Activated CD8-positive, alpha-beta T cell treated with anti-CD3 and anti-CD28 coated beads, Interleukin-2, amount 10 ng/mL, durations not matched to agents 7 days and 5 days (primary cell): ENCODE results near the gene FBXO31. TPM values are rescaled to one million over a fixed set of nuclear protein-coding genes. Genes with fewer than 3 reads are reported as not detected.
A peak's percentile ranks its signal among the peaks of the same experiment; 100 is the strongest.
"Not testable (repeated sequence)": the region's sequence is repeated elsewhere in the genome, so short reads cannot be mapped to it uniquely, and the experiment has no call there.

ENCODE experiments used
- ATAC-seq: fragments of 150-1000 bp; cut with Tn5 transposase; one replicate; pipeline ENCODE4 v1.10.0; 2021; ENCODE audit warnings: moderate library complexity
- CTCF ChIA-PET: fragments of 350-600 bp; sonication (Branson Sonifier 250); formaldehyde crosslinking; loops from one replicate; lab custom pipeline; 2021; ENCODE audit warnings: antibody characterized with exemption; lab: Charles Lee
- POLR2A ChIA-PET: fragments of 350-600 bp; sonication (Branson Sonifier 250); formaldehyde crosslinking; loops from one replicate; lab custom pipeline; 2021; ENCODE audit warnings: antibody characterized with exemption; lab: Charles Lee
- DNase-seq: peaks from one replicate; pipeline ENCODE4 v3.0.0-alpha.2; 2020
- H3K27ac Mint-ChIP-seq: one replicate; pipeline ENCODE4 v1.8.0; 2021; ENCODE audit warnings: mild to moderate bottlenecking, mixed read lengths
- H3K27me3 Mint-ChIP-seq: one replicate; pipeline ENCODE4 v1.8.0; 2021; ENCODE audit warnings: low read depth, mixed read lengths
- H3K36me3 Mint-ChIP-seq: one replicate; pipeline ENCODE4 v1.8.0; 2021; ENCODE audit warnings: low read depth, mixed read lengths
- H3K4me1 Mint-ChIP-seq: one replicate; pipeline ENCODE4 v1.8.0; 2021; ENCODE audit warnings: low read depth, mixed read lengths
- H3K4me3 Mint-ChIP-seq: one replicate; pipeline ENCODE4 v1.8.0; 2021; ENCODE audit warnings: mild to moderate bottlenecking, mixed read lengths
- H3K9me3 Mint-ChIP-seq: one replicate; pipeline ENCODE4 v1.8.0; 2022; ENCODE audit warnings: mixed read lengths; ENCODE audit not compliant: insufficient read depth
- total RNA-seq, 2 experiments: library from RNA; stranded (reverse); gene quantifications; one replicate each; pipeline ENCODE4 v1.2.3, GENCODE V29; 2021

FBXO31 gene
- total RNA-seq, 2 experiments from 2014 or later = 29.3 to 30.1 TPM

- POLR2A ChIA-PET = interaction anchor here (0.8 kb wide), 1 partner anchor 38 kb away, joined by 6 read pairs; the partner anchor contains the start of gene FBXO31
- peak; percentile 12 for ATAC-seq
Measured at GRCh38 chr16:87345726-87346424, 37.7 kb downstream of the FBXO31 start.

GRCh38 chr16:87344931-87345631 is 38.5 kb downstream of the FBXO31 start:
- ATAC-seq = peak; percentile 81

More at GRCh38 chr16:87345726-87346424, 37.7 kb downstream of the FBXO31 start:
- Mint-ChIP-seq H3K36me3 (peaks cover 30% of the 10 kb centered on the region), H3K27ac (peak overlapping the region; percentile 96), H3K4me3 (peak overlapping the region; percentile 62), H3K9me3 (no peaks in the 10 kb centered on the region), H3K4me1 (peaks cover 23% of the 10 kb centered on the region), H3K27me3 (no peaks in the 10 kb centered on the region)
- CTCF ChIA-PET = interaction anchor here (0.9 to 1.2 kb wide), 2 partner anchors 13 to 48 kb away, joined by 3 read pairs; no protein-coding TSS in a partner anchor
- DNase-seq = no peak

GRCh38 chr16:87344165-87344930 is 39.2 kb downstream of the FBXO31 start:
- Mint-ChIP-seq H3K36me3 (peaks cover 35% of the 10 kb centered on the region), H3K27ac (peak overlapping the region; percentile 66), H3K9me3 (no peaks in the 10 kb centered on the region), H3K4me3 (peak overlapping the region; percentile 49), H3K4me1 (peaks cover 23% of the 10 kb centered on the region), H3K27me3 (no peaks in the 10 kb centered on the region)
- DNase-seq (no peak), ATAC-seq (peak; percentile 12)
- POLR2A ChIA-PET = interaction anchor here (0.8 kb wide), 1 partner anchor 14 kb away, joined by 7 read pairs; no protein-coding TSS in a partner anchor
- CTCF ChIA-PET = interaction anchor here (1.1 to 1.2 kb wide), 2 partner anchors 44 to 50 kb away, joined by 3 read pairs; no protein-coding TSS in a partner anchor

More at GRCh38 chr16:87344931-87345631, 38.5 kb downstream of the FBXO31 start:
- H3K4me1 Mint-ChIP-seq = peaks cover 23% of the 10 kb centered on the region
- peak; percentile 76 for DNase-seq
- ChIA-PET CTCF (interaction anchor here (0.9 to 1.2 kb wide), 2 partner anchors 14 to 49 kb away, joined by 3 read pairs; no protein-coding TSS in a partner anchor), POLR2A (interaction anchor here (0.8 kb wide), 2 partner anchors 13 to 38 kb away, joined by 6 to 7 read pairs; partner anchors contain the start of gene FBXO31)
- H3K4me3 Mint-ChIP-seq = peak overlapping the region; percentile 62
- no peaks in the 10 kb centered on the region for H3K27me3 Mint-ChIP-seq
- H3K36me3 Mint-ChIP-seq = peaks cover 31% of the 10 kb centered on the region
- no peaks in the 10 kb centered on the region for H3K9me3 Mint-ChIP-seq
- peak overlapping the region; percentile 96 for H3K27ac Mint-ChIP-seq

- peaks cover 25% of the 10 kb centered on the region for H3K4me1 Mint-ChIP-seq
- H3K4me3 Mint-ChIP-seq = no peak overlapping the region
- DNase-seq (no peak), ATAC-seq (no peak)
- peaks cover 38% of the 10 kb centered on the region for H3K36me3 Mint-ChIP-seq
- POLR2A ChIA-PET = no interaction called here
- no peaks in the 10 kb centered on the region for H3K27me3 Mint-ChIP-seq
- H3K9me3 Mint-ChIP-seq = no peaks in the 10 kb centered on the region
- H3K27ac Mint-ChIP-seq = no peak overlapping the region
- CTCF ChIA-PET = interaction anchor here (1.1 kb wide), 1 partner anchor 45 kb away, joined by 3 read pairs; no protein-coding TSS in a partner anchor
Measured at GRCh38 chr16:87343753-87344050, 39.9 kb downstream of the FBXO31 start.

GRCh38 chr16:87342978-87343752 is 40.4 kb downstream of the FBXO31 start:
- Mint-ChIP-seq H3K27me3 (no peaks in the 10 kb centered on the region), H3K36me3 (peaks cover 37% of the 10 kb centered on the region), H3K4me1 (peaks cover 25% of the 10 kb centered on the region), H3K9me3 (no peaks in the 10 kb centered on the region), H3K27ac (no peak overlapping the region), H3K4me3 (no peak overlapping the region)
- ATAC-seq (no peak), DNase-seq (no peak)
- CTCF ChIA-PET = interaction anchor here (1.1 kb wide), 1 partner anchor 45 kb away, joined by 3 read pairs; no protein-coding TSS in a partner anchor
- POLR2A ChIA-PET = no interaction called here

- Mint-ChIP-seq H3K27ac (no peak overlapping the region), H3K36me3 (peaks cover 38% of the 10 kb centered on the region), H3K4me1 (peaks cover 30% of the 10 kb centered on the region), H3K4me3 (no peak overlapping the region), H3K27me3 (no peaks in the 10 kb centered on the region), H3K9me3 (no peaks in the 10 kb centered on the region)
- ChIA-PET CTCF (no interaction called here), POLR2A (no interaction called here)
- DNase-seq (no peak), ATAC-seq (no peak)
Measured at GRCh38 chr16:87342504-87342903, 41.1 kb downstream of the FBXO31 start.

GRCh38 chr16:87340198-87340597 is 43.4 kb downstream of the FBXO31 start:
- ATAC-seq (no peak), DNase-seq (no peak)
- H3K4me1 Mint-ChIP-seq = peaks cover 38% of the 10 kb centered on the region
- ChIA-PET CTCF (interaction anchor here (1.1 kb wide), 1 partner anchor 16 kb away, joined by 3 read pairs; no protein-coding TSS in a partner anchor), POLR2A (interaction anchor here (1.3 kb wide), 1 partner anchor 22 kb away, joined by 3 read pairs; no protein-coding TSS in a partner anchor)
- H3K27me3 Mint-ChIP-seq = no peaks in the 10 kb centered on the region
- H3K4me3 Mint-ChIP-seq = no peak overlapping the region
- H3K9me3 Mint-ChIP-seq = no peaks in the 10 kb centered on the region
- peaks cover 40% of the 10 kb centered on the region for H3K36me3 Mint-ChIP-seq
- no peak overlapping the region for H3K27ac Mint-ChIP-seq

GRCh38 chr16:87339724-87340105 is 43.9 kb downstream of the FBXO31 start:
- H3K9me3 Mint-ChIP-seq, H3K27ac Mint-ChIP-seq, CTCF ChIA-PET, ATAC-seq, H3K27me3 Mint-ChIP-seq, DNase-seq, H3K4me3 Mint-ChIP-seq, POLR2A ChIA-PET: not testable (repeated sequence)
- Mint-ChIP-seq H3K36me3 (peaks cover 42% of the 10 kb centered on the region), H3K4me1 (peaks cover 36% of the 10 kb centered on the region)

GRCh38 chr16:87339086-87339723 is 44.4 kb downstream of the FBXO31 start:
- peaks cover 36% of the 10 kb centered on the region for H3K4me1 Mint-ChIP-seq
- H3K4me3 Mint-ChIP-seq = no peak overlapping the region
- H3K27ac Mint-ChIP-seq = no peak overlapping the region
- H3K9me3 Mint-ChIP-seq = no peaks in the 10 kb centered on the region
- ATAC-seq (no peak), DNase-seq (no peak)
- ChIA-PET CTCF (no interaction called here), POLR2A (interaction anchor here (1.0 kb wide), 1 partner anchor 22 kb away, joined by 3 read pairs; the partner anchor contains the start of gene C16orf95)
- no peaks in the 10 kb centered on the region for H3K27me3 Mint-ChIP-seq
- H3K36me3 Mint-ChIP-seq = peaks cover 44% of the 10 kb centered on the region

GRCh38 chr16:87338155-87338765 is 45.3 kb downstream of the FBXO31 start:
- Mint-ChIP-seq H3K27me3 (no peaks in the 10 kb centered on the region), H3K36me3 (peaks cover 43% of the 10 kb centered on the region), H3K9me3 (no peaks in the 10 kb centered on the region), H3K4me3 (no peak overlapping the region), H3K4me1 (peaks cover 28% of the 10 kb centered on the region), H3K27ac (no peak overlapping the region)
- CTCF ChIA-PET = no interaction called here
- DNase-seq = no peak
- POLR2A ChIA-PET = interaction anchor here (1.0 kb wide), 1 partner anchor 21 kb away, joined by 3 read pairs; the partner anchor contains the start of gene C16orf95
- ATAC-seq = no peak
